GM23338 (cell line): ENCODE measurements around the gene NLK. TPM values are rescaled to one million over a fixed set of nuclear protein-coding genes. Genes with fewer than 3 reads are reported as not detected.

Experiments
- ATAC-seq: fragments of 200-7000 bp; cut with Tn5 transposase; 3 replicates; pipeline ENCODE4 v1.9.1; 2020
- DNase-seq: peaks from one replicate; pipeline ENCODE4 v3.0.0-alpha.2; 2015; ENCODE audit warnings: low spot score
- H2AFZ ChIP-seq: fragments of 200-600 bp; sonication (generic); 2 replicates; pipeline ENCODE4 v1.8.0; 2016; ENCODE audit warnings: antibody characterized with exemption, mild to moderate bottlenecking, moderate library complexity
- H3F3A ChIP-seq: fragments of 200-600 bp; sonication (generic); replicated peaks from 2 replicates; pipeline ENCODE4 v1.8.0; 2017; ENCODE audit warnings: antibody characterized with exemption, mixed run types, low read depth
- H3K27ac ChIP-seq: fragments of 200-600 bp; sonication (generic); 2 replicates; pipeline ENCODE4 v1.6.1; 2016; ENCODE audit warnings: low read depth
- H3K27me3 ChIP-seq: fragments of 200-600 bp; sonication (generic); 2 replicates; pipeline ENCODE4 v1.8.0; 2016; ENCODE audit warnings: mild to moderate bottlenecking, mixed run types, moderate library complexity; ENCODE audit not compliant: insufficient read depth
- H3K36me3 ChIP-seq: fragments of 200-600 bp; sonication (generic); 2 replicates; pipeline ENCODE4 v1.8.0; 2016; ENCODE audit warnings: mild to moderate bottlenecking; ENCODE audit not compliant: insufficient read depth
- H3K4me1 ChIP-seq: fragments of 200-600 bp; sonication (generic); 2 replicates; pipeline ENCODE4 v1.8.0; 2016; ENCODE audit warnings: mild to moderate bottlenecking, moderate library complexity; ENCODE audit not compliant: insufficient read depth
- H3K4me2 ChIP-seq: fragments of 200-600 bp; sonication (generic); 2 replicates; pipeline ENCODE4 v1.7.1; 2017; ENCODE audit warnings: mixed run types
- H3K4me3 ChIP-seq: fragments of 200-600 bp; sonication (generic); 2 replicates; pipeline ENCODE4 v1.6.1; 2016; ENCODE audit warnings: mixed run types
- H3K79me2 ChIP-seq: fragments of 200-600 bp; sonication (generic); replicated peaks from 2 replicates; pipeline ENCODE4 v1.8.0; 2017; ENCODE audit warnings: mild to moderate bottlenecking; ENCODE audit not compliant: insufficient read depth
- H3K9me2 ChIP-seq: fragments of 200-600 bp; sonication (generic); 2 replicates; pipeline ENCODE4 v1.8.0; 2017; ENCODE audit not compliant: insufficient read depth
- H4K20me1 ChIP-seq: fragments of 200-600 bp; sonication (generic); replicated peaks from 2 replicates; pipeline ENCODE4 v1.8.0; 2017; ENCODE audit warnings: mild to moderate bottlenecking; ENCODE audit not compliant: insufficient read depth
- H3K27ac Mint-ChIP-seq: 2 replicates; pipeline ENCODE4 v1.8.0; 2020; ENCODE audit warnings: inconsistent platforms, mild to moderate bottlenecking, moderate library complexity, mixed read lengths
- H3K27me3 Mint-ChIP-seq: 3 replicates; pipeline ENCODE4 v1.8.0; 2022; ENCODE audit warnings: low read depth, mild to moderate bottlenecking, moderate library complexity, mixed read lengths, inconsistent platforms; ENCODE audit not compliant: insufficient read depth, poor library complexity
- H3K36me3 Mint-ChIP-seq: 3 replicates; pipeline ENCODE4 v1.8.0; 2021; ENCODE audit warnings: low read depth, mild to moderate bottlenecking, inconsistent platforms, moderate library complexity, mixed read lengths
- H3K4me1 Mint-ChIP-seq: 3 replicates; pipeline ENCODE4 v1.8.0; 2020; ENCODE audit warnings: mild to moderate bottlenecking, inconsistent platforms, mixed read lengths
- H3K4me3 Mint-ChIP-seq: 3 replicates; pipeline ENCODE4 v1.8.0; 2021; ENCODE audit warnings: moderate library complexity, mild to moderate bottlenecking, inconsistent platforms, mixed read lengths
- H3K9me3 Mint-ChIP-seq: 3 replicates; pipeline ENCODE4 v1.8.0; 2020; ENCODE audit warnings: moderate library complexity, mild to moderate bottlenecking, inconsistent platforms, mixed read lengths
- CTCF ChIP-seq, 2 experiments: fragments of 200-600 bp in 1 of 2; sonication (generic) in 1 of 2; conservative IDR thresholded peaks; 2 replicates each; pipeline versions ENCODE4 v1.5.1 to v1.6.1; 2016 to 2017; ENCODE audit warnings: antibody characterized with exemption in 2 of 2, low read depth in 2 of 2, mild to moderate bottlenecking in 2 of 2, moderate library complexity in 1 of 2
- EZH2phosphoT487 ChIP-seq: fragments of 200-600 bp; sonication (generic); IDR thresholded peaks from one replicate; pipeline ENCODE4 v1.8.1; 2018; ENCODE audit warnings: antibody characterized with exemption; ENCODE audit not compliant: unreplicated experiment
- NANOG ChIP-seq: IDR thresholded peaks from 2 replicates; pipeline ENCODE4 v1.6.1; 2016; ENCODE audit warnings: antibody characterized with exemption, borderline replicate concordance
- POLR2AphosphoS5 ChIP-seq: IDR thresholded peaks from 2 replicates; pipeline ENCODE4 v1.6.1; 2016; ENCODE audit warnings: antibody characterized with exemption, low read depth
- REST ChIP-seq: IDR thresholded peaks from one replicate; pipeline ENCODE4 v1.6.1; 2018; ENCODE audit warnings: antibody characterized with exemption; ENCODE audit not compliant: unreplicated experiment
- STAT1 ChIP-seq: IDR thresholded peaks from one replicate; pipeline ENCODE4 v1.6.1; 2016; ENCODE audit warnings: antibody characterized with exemption; ENCODE audit not compliant: unreplicated experiment
- ZNF114 ChIP-seq: fragments of 250-450 bp; sonication (Bioruptor Pico); IDR thresholded peaks from 2 replicates; pipeline ENCODE4 v1.5.0; 2020; ENCODE audit warnings: mild to moderate bottlenecking, moderate library complexity
- ZNF331 ChIP-seq: fragments of 250-450 bp; sonication (Bioruptor Pico); IDR thresholded peaks from 2 replicates; pipeline ENCODE4 v1.5.0; 2020; ENCODE audit warnings: low read depth, mild to moderate bottlenecking, moderate library complexity
- polyA plus RNA-seq: library from polyadenylated mRNA; unstranded; fragments of >200 nt; fragmentation: Nextera tagmentation; extraction: Ambion mirVana; gene quantifications from 2 replicates; pipeline ENCODE4 v1.2.1, GENCODE V29; 2016
- total RNA-seq: library from RNA; depleted of rRNA; stranded (reverse); fragments of >200 nt; shearing (Covaris generic); gene quantifications from 2 replicates; pipeline ENCODE4 v1.2.3, GENCODE V29; 2014

The NLK gene
- total and polyA plus RNA-seq, 2 experiments from 2014 or later: 34.7 to 78.5 TPM

GRCh38 chr17:28119046-28119445 lies 76.6 kb downstream of the NLK start (continued):
- no peak for TF ChIP-seq CTCF (conservative IDR thresholded peaks at IDR 0.05; ENCODE audit: low read depth in 2 of 2)
- no peak for TF ChIP-seq NANOG
- no peak for TF ChIP-seq REST
- no peak for TF ChIP-seq POLR2AphosphoS5
- TF ChIP-seq ZNF331 (CRISPR knock-in tag): no peak
- TF ChIP-seq ZNF114 (CRISPR knock-in tag): no peak
- no peak for TF ChIP-seq EZH2phosphoT487
- TF ChIP-seq STAT1: no peak

- no peak overlapping the region for H3K4me2 ChIP-seq
- DNase-seq (no peak), ATAC-seq (no peak)
- no peak overlapping the region for H3K4me3 ChIP-seq
- H3K36me3 Mint-ChIP-seq: peaks cover 5% of the 10 kb centered on the region; the same call in 1 of the 3 replicates
- H3K79me2 ChIP-seq: peaks cover 61% of the 10 kb centered on the region
- no peaks in the 10 kb centered on the region for H3K9me2 ChIP-seq
- H3K27ac Mint-ChIP-seq: no peak overlapping the region
- H3K27ac ChIP-seq: no peak overlapping the region
- no peak overlapping the region for H2AFZ ChIP-seq
- H3K36me3 ChIP-seq: peaks cover 10% of the 10 kb centered on the region; the same call in 1 of the 2 replicates
- H3K27me3 ChIP-seq: no peaks in the 10 kb centered on the region
- TF ChIP-seq CTCF (conservative IDR thresholded peaks at IDR 0.05; ENCODE audit: low read depth in 2 of 2): no peak
- no peaks in the 10 kb centered on the region for H3F3A ChIP-seq
- H4K20me1 ChIP-seq: no peaks in the 10 kb centered on the region; the same call in 1 of the 2 replicates
- no peaks in the 10 kb centered on the region for H3K9me3 Mint-ChIP-seq
- peaks cover 35% of the 10 kb centered on the region for H3K4me1 ChIP-seq
- H3K4me1 Mint-ChIP-seq: peaks cover 34% of the 10 kb centered on the region
- H3K27me3 Mint-ChIP-seq: peaks cover 2% of the 10 kb centered on the region
- no peak overlapping the region for H3K4me3 Mint-ChIP-seq
Observed at GRCh38 chr17:28119560-28119959, 77.1 kb downstream of the NLK start.
